Right cardiac atrium (tissue), 5 donors: Measurements from ENCODE around the gene C17orf78. TPM values are rescaled to one million over a fixed set of nuclear protein-coding genes. Genes with fewer than 3 reads are reported as not detected.
"Not testable (repeated sequence)": the region's sequence is repeated elsewhere in the genome, so short reads cannot be mapped to it uniquely, and the experiment has no call there.

Experiments
- ATAC-seq, 2 donors: fragments of 200-7000 bp; cut with Tn5 transposase; one replicate each; pipeline versions ENCODE4 v1.8.0 to v1.9.1; 2020; ENCODE audit warnings: moderate library complexity in 2 of 2, mild to moderate bottlenecking in 1 of 2
- DNase-seq, 3 donors: peaks; one replicate each; pipeline ENCODE4 v3.0.0-alpha.2; 2020
- H3K27ac ChIP-seq: one replicate; pipeline ENCODE4 v1.5.1; 2013; ENCODE audit warnings: mild to moderate bottlenecking, low read length, control low read depth, moderate library complexity
- H3K27me3 ChIP-seq: one replicate; pipeline ENCODE4 v1.6.1; 2013; ENCODE audit not compliant: control insufficient read depth, insufficient read depth
- H3K4me1 ChIP-seq: one replicate; pipeline ENCODE4 v1.6.1; 2013; ENCODE audit warnings: low read length; ENCODE audit not compliant: control insufficient read depth, insufficient read depth
- H3K4me3 ChIP-seq: one replicate; pipeline ENCODE4 v1.5.1; 2013; ENCODE audit warnings: low read length, control low read depth
- H3K9me3 ChIP-seq: one replicate; pipeline ENCODE4 v1.6.1; 2013; ENCODE audit warnings: low read length; ENCODE audit not compliant: control insufficient read depth
- WGBS: extraction: QIAGEN DNeasy Blood & Tissue Kit; methylation state at CpG from one replicate; pipeline ENCODE4 v1.1.7; 2013; 5-methylcytosine and 5-hydroxymethylcytosine counted together
- intact Hi-C, 4 donors: fragments of 100-400 bp; cut with DNase I; formaldehyde crosslinking; loops; one replicate each; pipeline versions ENCODE4 v1.11.0 to v1.14.0; 2022 to 2023
- polyA plus RNA-seq: library from polyadenylated mRNA; stranded (reverse); fragments of 200-250 nt; gene quantifications from one replicate; pipeline ENCODE4 v1.2.3, GENCODE V29; 2013
- total RNA-seq, 4 donors: library from RNA; stranded (reverse); fragmentation: NEBNext Ultra II Directional; extraction: Animal tissue kit (Norgen Biotek cat#: 25700); gene quantifications; one replicate each; pipeline ENCODE4 v1.2.1, GENCODE V29; 2021
- donor health status: healthy with polysubstance abuse.
- donor health status: DM: no; HTN: yes; CAD: no.
- donor health status: DM: no; HTN: no; CAD: no.
- donor health status: DM: no; HTN: yes; CAD: no; lungs with severe emphysema.
- donor health status: DM: yes; HTN: yes; CAD: no.

Gene C17orf78
- total and polyA plus RNA-seq, 5 donors: not detected

DNA sequence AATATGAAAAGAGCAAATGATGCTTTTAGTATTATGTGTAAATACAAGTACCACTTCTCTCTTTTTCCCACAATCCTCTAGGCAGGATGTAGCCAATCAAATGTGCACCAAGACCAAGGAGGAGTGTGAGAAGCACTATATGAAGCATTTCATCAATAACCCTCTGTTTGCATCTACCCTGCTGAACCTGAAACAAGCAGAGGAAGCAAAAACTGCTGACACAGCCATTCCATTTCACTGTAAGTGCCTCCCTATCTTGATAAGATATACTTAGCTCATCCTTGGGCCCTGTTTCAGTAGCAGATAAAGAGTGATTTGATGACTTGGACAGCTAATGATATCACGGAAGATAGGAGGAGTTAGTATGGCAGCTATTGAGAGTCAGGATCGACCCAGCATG is 64.6 kb downstream of the C17orf78 start:
- Histone ChIP-seq H3K27ac (no peak overlapping the region), H3K9me3 (no peaks in the 10 kb centered on the region), H3K27me3 (no peaks in the 10 kb centered on the region), H3K4me1 (no peaks in the 10 kb centered on the region), H3K4me3 (no peak overlapping the region)
- DNase-seq (no peak), ATAC-seq (no peak)
- intact Hi-C loops: no loop called here
- WGBS: 92% methylated on average over 2 of the region's 2 CpGs

DNA sequence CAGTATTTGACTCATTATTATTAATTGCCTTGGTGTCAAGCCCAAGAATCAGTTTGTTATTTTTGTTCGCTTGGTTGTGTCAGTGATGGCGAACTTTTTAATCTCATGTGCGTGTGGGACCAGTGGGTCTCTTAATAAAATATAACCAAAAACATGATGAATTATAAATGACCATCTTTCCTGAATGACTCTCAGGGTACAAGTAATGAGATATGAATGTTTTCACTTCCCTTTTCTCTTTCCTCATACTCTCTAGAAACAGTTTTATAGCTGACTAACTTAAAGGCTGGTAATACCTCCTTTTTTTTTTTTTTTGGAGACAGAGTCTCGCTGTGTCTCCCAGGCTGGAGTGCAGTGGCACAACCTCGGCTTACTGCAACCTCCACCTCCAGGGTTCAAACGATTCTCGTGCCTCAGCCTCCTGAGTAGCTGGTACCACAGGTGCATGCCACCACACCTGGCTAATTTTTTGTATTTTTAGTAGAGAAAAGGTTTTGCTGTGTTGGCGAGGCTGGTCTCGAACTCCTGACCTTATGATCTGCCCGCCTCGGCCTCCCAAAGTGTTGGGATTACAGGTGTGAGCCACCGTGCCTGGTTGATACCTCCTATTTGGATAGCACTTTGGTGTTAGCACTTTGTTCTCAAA is 65.7 kb downstream of the C17orf78 start:
- H3K27me3 ChIP-seq, intact Hi-C loops, H3K4me3 ChIP-seq, H3K27ac ChIP-seq, ATAC-seq, H3K4me1 ChIP-seq, DNase-seq, H3K9me3 ChIP-seq: not testable (repeated sequence)
- 91% methylated on average over 12 of the region's 12 CpGs for WGBS

Other genes starting within 250 kb of the C17orf78 start
- gene ACACA, start 30.9 kb downstream of the C17orf78 start, total RNA-seq: 10 to 100 TPM; 18.4 to 24.8 (median 21.0) TPM
- 8.9 TPM for gene ACACA, start 30.9 kb downstream of the C17orf78 start, polyA plus RNA-seq
- gene TADA2A, start 30.9 kb downstream of the C17orf78 start, total RNA-seq: 10 to 100 TPM; 12.3 to 18.0 (median 14.2) TPM
- 6.2 TPM for gene TADA2A, start 30.9 kb downstream of the C17orf78 start, polyA plus RNA-seq
- gene DUSP14, start 113.9 kb downstream of the C17orf78 start, total RNA-seq: 10 to 100 TPM; 16.7 to 20.1 (median 18.4) TPM
- 17.8 TPM for gene DUSP14, start 113.9 kb downstream of the C17orf78 start, polyA plus RNA-seq
- 10 to 100 TPM; 30.3 to 35.9 (median 35.5) TPM for gene SYNRG, start 233.4 kb downstream of the C17orf78 start, total RNA-seq
- 6.0 TPM for gene SYNRG, start 233.4 kb downstream of the C17orf78 start, polyA plus RNA-seq